HCT116 (cell line): ENCODE results near the gene DDI2. TPM values are rescaled to one million over a fixed set of nuclear protein-coding genes. Genes with fewer than 3 reads are reported as not detected.

Source experiments
- ATAC-seq: fragments of 200-7000 bp; cut with Tn5 transposase; 2 replicates; pipeline ENCODE4 v1.9.1; 2020; ENCODE audit warnings: mild to moderate bottlenecking, moderate library complexity
- BruUV-seq: library from RNA; stranded (reverse); fragments of 400-500 nt; replicated peaks from 2 replicates; lab custom pipeline; 2021; lab: Mats Ljungman, UMichigan
- CTCF ChIA-PET: fragments of 300-600 bp; sonication (Branson Sonifier 250); formaldehyde crosslinking; loops from one replicate; lab custom pipeline; 2021; ENCODE audit warnings: antibody characterized with exemption; lab: Charles Lee
- POLR2A ChIA-PET: fragments of 300-600, 350-600 bp; sonication (Branson Sonifier 250); formaldehyde crosslinking; loops from one replicate; lab custom pipeline; 2021; ENCODE audit warnings: antibody characterized with exemption; lab: Charles Lee
- RAD21 ChIA-PET, 2 experiments: fragments of 300-600 bp; sonication (Branson Sonifier 250); formaldehyde crosslinking; loops; one replicate each; lab custom pipeline; 2023; ENCODE audit warnings: low total read pairs in 2 of 2; ENCODE audit not compliant: uncharacterized antibody in 2 of 2, unreplicated experiment in 2 of 2, low non-redundant PET in 1 of 2; lab: Charles Lee
- DNase-seq: peaks from one replicate; pipeline ENCODE4 v3.0.0-alpha.2; 2010; ENCODE audit warnings: low read depth, low spot score
- H2AFZ ChIP-seq: fragments of 200-600 bp; shearing (Covaris generic), sonication (generic); 2 replicates; pipeline ENCODE4 v1.6.1; 2017; ENCODE audit warnings: low read depth, mixed run types, mixed read lengths, antibody characterized with exemption, low read length; ENCODE audit not compliant: poor library complexity, severe bottlenecking
- H3K27ac ChIP-seq: 2 replicates; pipeline ENCODE4 v1.5.1; 2012; ENCODE audit warnings: low read depth, low read length
- H3K27me3 ChIP-seq: fragments of 200-600 bp; sonication (generic); 2 replicates; pipeline ENCODE4 v1.6.1; 2016; ENCODE audit warnings: mixed run types, low read length, mixed read lengths; ENCODE audit not compliant: insufficient read depth
- H3K36me3 ChIP-seq, 2 experiments: fragments of 200-500 bp in 1 of 2; fragments of 200-600 bp in 1 of 2; sonication (Bioruptor generic) in 1 of 2; sonication (generic) in 1 of 2; 2 replicates each; pipeline versions ENCODE4 v1.5.1 to v1.6.1; 2014 to 2016; ENCODE audit warnings: low read length in 2 of 2, inconsistent platforms in 1 of 2, mixed read lengths in 1 of 2, mixed run types in 1 of 2; ENCODE audit not compliant: insufficient read depth in 2 of 2, control insufficient read depth in 1 of 2
- H3K4me1 ChIP-seq, 2 experiments: fragments of 200-600 bp in 1 of 2; sonication (generic) in 1 of 2; 2 replicates each; pipeline versions ENCODE4 v1.5.1 to v1.6.1; 2012 to 2017; ENCODE audit warnings: low read length in 2 of 2, inconsistent platforms in 1 of 2, mild to moderate bottlenecking in 1 of 2, mixed read lengths in 1 of 2, mixed run types in 1 of 2, moderate library complexity in 1 of 2; ENCODE audit not compliant: insufficient read depth in 2 of 2, control insufficient read depth in 1 of 2
- H3K4me2 ChIP-seq: fragments of 200-600 bp; sonication (generic); 2 replicates; pipeline ENCODE4 v1.6.1; 2017; ENCODE audit warnings: mixed run types, low read length, mixed read lengths
- H3K4me3 ChIP-seq, 2 experiments: fragments of 200-600 bp in 1 of 2; sonication (generic) in 1 of 2; replicated peaks in 1 of 2; 2 replicates each; pipeline ENCODE4 v1.5.1; 2011 to 2016; ENCODE audit warnings: low read length in 2 of 2, control low read depth in 1 of 2, low read depth in 1 of 2, mild to moderate bottlenecking in 1 of 2, mixed read lengths in 1 of 2, mixed run types in 1 of 2
- H3K79me2 ChIP-seq: fragments of 200-600 bp; sonication (generic); 2 replicates; pipeline ENCODE4 v1.6.1; 2017; ENCODE audit warnings: mild to moderate bottlenecking, mixed run types, low read length, moderate library complexity, mixed read lengths; ENCODE audit not compliant: insufficient read depth
- H3K9ac ChIP-seq: fragments of 200-600 bp; sonication (generic); 2 replicates; pipeline ENCODE4 v1.6.1; 2016; ENCODE audit warnings: low read length, mixed read lengths
- H3K9me2 ChIP-seq: fragments of 200-600 bp; sonication (generic), shearing (Covaris generic); 2 replicates; pipeline ENCODE4 v1.6.1; 2017; ENCODE audit warnings: mixed run types, mild to moderate bottlenecking, moderate library complexity; ENCODE audit not compliant: insufficient read depth
- H3K9me3 ChIP-seq, 2 experiments: fragments of 200-500 bp in 1 of 2; fragments of 200-600 bp in 1 of 2; sonication (Bioruptor generic) in 1 of 2; sonication (generic) in 1 of 2; 2 replicates each; pipeline ENCODE4 v1.6.1; 2014 to 2017; ENCODE audit warnings: low read length in 2 of 2, mixed read lengths in 2 of 2, inconsistent platforms in 1 of 2, low read depth in 1 of 2, mild to moderate bottlenecking in 1 of 2, mixed run types in 1 of 2, moderate library complexity in 1 of 2; ENCODE audit not compliant: control insufficient read depth in 1 of 2, insufficient read depth in 1 of 2
- H4K20me1 ChIP-seq: fragments of 200-600 bp; sonication (generic), shearing (Covaris generic); 2 replicates; pipeline ENCODE4 v1.6.1; 2017; ENCODE audit warnings: mixed run types, mild to moderate bottlenecking, moderate library complexity; ENCODE audit not compliant: insufficient read depth
- CBX3 ChIP-seq: IDR thresholded peaks from 2 replicates; pipeline ENCODE4 v1.6.1; 2012; ENCODE audit warnings: low read depth
- CEBPB ChIP-seq: IDR thresholded peaks from 2 replicates; pipeline ENCODE4 v1.6.1; 2012; ENCODE audit warnings: low read depth
- EGR1 ChIP-seq: IDR thresholded peaks from 2 replicates; pipeline ENCODE4 v1.6.1; 2012; ENCODE audit warnings: low read depth
- FOSL1 ChIP-seq: IDR thresholded peaks from 2 replicates; pipeline ENCODE4 v1.6.1; 2012; ENCODE audit warnings: low read depth
- JUND ChIP-seq: IDR thresholded peaks from 2 replicates; pipeline ENCODE4 v1.6.1; 2012
- MAX ChIP-seq: IDR thresholded peaks from 2 replicates; pipeline ENCODE4 v1.6.1; 2012
- POLR2AphosphoS5 ChIP-seq: IDR thresholded peaks from 2 replicates; pipeline ENCODE4 v1.6.1; 2011; ENCODE audit warnings: mild to moderate bottlenecking, low read depth, low read length, moderate library complexity
- TCF7L2 ChIP-seq: IDR thresholded peaks from 2 replicates; pipeline ENCODE4 v1.7.0; 2011; ENCODE audit warnings: borderline replicate concordance, inconsistent platforms; ENCODE audit not compliant: insufficient read depth, insufficient read length; ENCODE audit errors: extremely low read depth
- ZBTB33 ChIP-seq: IDR thresholded peaks from 2 replicates; pipeline ENCODE4 v1.6.1; 2011; ENCODE audit warnings: mild to moderate bottlenecking, low read length, moderate library complexity; ENCODE audit not compliant: insufficient replicate concordance; ENCODE audit errors: extremely low read depth
- ZFX ChIP-seq: fragments of 450-650 bp; IDR thresholded peaks from 2 replicates; pipeline ENCODE4 v1.6.1; 2017
- ZNF274 ChIP-seq: fragments of 200-500 bp; sonication (Bioruptor generic); IDR thresholded peaks from 2 replicates; pipeline ENCODE4 v1.6.1; 2014; ENCODE audit warnings: mild to moderate bottlenecking, low read depth, low read length, inconsistent platforms
- intact Hi-C: fragments of 100-400 bp; cut with micrococcal nuclease; formaldehyde crosslinking; loops from 2 replicates; pipeline ENCODE4 v1.10.0; 2022
- total RNA-seq: library from RNA; stranded (reverse); gene quantifications from one replicate; pipeline ENCODE4 v1.2.1, GENCODE V29; 2021; ENCODE audit not compliant: unreplicated experiment
- TF ChIP-seq, protein P1 (sequence below): IDR thresholded peaks from 2 replicates; pipeline ENCODE4 v1.6.1; 2012

DDI2 gene
- total RNA-seq, 1 experiment from 2014 or later: 26.3 TPM

- CTCF ChIA-PET: no interaction called here
Observed at GRCh38 chr1:15678578-15678977, 61.3 kb downstream of the DDI2 start.

More at GRCh38 chr1:15678578-15678977, 61.3 kb downstream of the DDI2 start:
- no peaks in the 10 kb centered on the region for H3K27me3 ChIP-seq
- ATAC-seq (peak; percentile 88), DNase-seq (peak; percentile 45)
- no peaks in the 10 kb centered on the region for H4K20me1 ChIP-seq
- no peaks in the 10 kb centered on the region for H3K9me2 ChIP-seq
- BruUV-seq: no TSS peak
- no peaks in the 10 kb centered on the region for H3K79me2 ChIP-seq
- no peaks in the 10 kb centered on the region for H3K9me3 ChIP-seq
- no peaks in the 10 kb centered on the region for H3K36me3 ChIP-seq
- no peak overlapping the region for H3K4me3 ChIP-seq
- no peak overlapping the region for H3K27ac ChIP-seq
- H3K4me2 ChIP-seq: peak overlapping the region; percentile 57
- H2AFZ ChIP-seq: no peak overlapping the region
- no peak overlapping the region for H3K9ac ChIP-seq
- peaks cover 5 to 44% of the 10 kb centered on the region in 2 experiments; a peak in 3 of 4 replicates for H3K4me1 ChIP-seq
- POLR2A ChIA-PET: interaction anchor here (0.6 kb wide), 1 partner anchor 180 kb away, joined by 3 read pairs; no protein-coding TSS in a partner anchor
- TF ChIP-seq MAX (0 out of 2 replicates have a peak, but pooled peaks have one; percentile 34), FOSL1 (peak; percentile 24; the same call in 1 of the 2 replicates), ZBTB33 (no peak), TCF7L2 (no peak), ZFX (no peak), EGR1 (no peak), CEBPB (no peak), CBX3 (peak; percentile 59; the same call in 1 of the 2 replicates), POLR2AphosphoS5 (no peak), JUND (no peak), ZNF274 (no peak)
- TF ChIP-seq, protein P1, sequence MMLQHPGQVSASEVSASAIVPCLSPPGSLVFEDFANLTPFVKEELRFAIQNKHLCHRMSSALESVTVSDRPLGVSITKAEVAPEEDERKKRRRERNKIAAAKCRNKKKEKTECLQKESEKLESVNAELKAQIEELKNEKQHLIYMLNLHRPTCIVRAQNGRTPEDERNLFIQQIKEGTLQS: no peak
- RAD21 ChIA-PET: no interaction called here
- intact Hi-C loops: no loop called here
